Astrocyte of the cerebellum (primary cell): ENCODE data around the gene XRCC5.

ENCODE experiments used
- DNase-seq: peaks from one replicate; pipeline ENCODE4 v3.0.0-alpha.2; 2011; ENCODE audit warnings: low read depth
- H3K4me3 ChIP-seq: 2 replicates; pipeline ENCODE4 v1.5.1; 2011; ENCODE audit warnings: mild to moderate bottlenecking, low read depth, low read length, moderate library complexity
- in situ Hi-C: cut with HindIII; loops from 2 replicates; pipeline ENCODE4 v1.10.0; 2017; ENCODE audit warnings: low sequenced_read_pairs
- TF ChIP-seq, protein P1 (sequence below): IDR thresholded peaks from 2 replicates; pipeline ENCODE4 v1.5.1; 2012; ENCODE audit warnings: low read length, low read depth, moderate library complexity, mild to moderate bottlenecking; ENCODE audit errors: missing control alignments

Gene XRCC5

DNA sequence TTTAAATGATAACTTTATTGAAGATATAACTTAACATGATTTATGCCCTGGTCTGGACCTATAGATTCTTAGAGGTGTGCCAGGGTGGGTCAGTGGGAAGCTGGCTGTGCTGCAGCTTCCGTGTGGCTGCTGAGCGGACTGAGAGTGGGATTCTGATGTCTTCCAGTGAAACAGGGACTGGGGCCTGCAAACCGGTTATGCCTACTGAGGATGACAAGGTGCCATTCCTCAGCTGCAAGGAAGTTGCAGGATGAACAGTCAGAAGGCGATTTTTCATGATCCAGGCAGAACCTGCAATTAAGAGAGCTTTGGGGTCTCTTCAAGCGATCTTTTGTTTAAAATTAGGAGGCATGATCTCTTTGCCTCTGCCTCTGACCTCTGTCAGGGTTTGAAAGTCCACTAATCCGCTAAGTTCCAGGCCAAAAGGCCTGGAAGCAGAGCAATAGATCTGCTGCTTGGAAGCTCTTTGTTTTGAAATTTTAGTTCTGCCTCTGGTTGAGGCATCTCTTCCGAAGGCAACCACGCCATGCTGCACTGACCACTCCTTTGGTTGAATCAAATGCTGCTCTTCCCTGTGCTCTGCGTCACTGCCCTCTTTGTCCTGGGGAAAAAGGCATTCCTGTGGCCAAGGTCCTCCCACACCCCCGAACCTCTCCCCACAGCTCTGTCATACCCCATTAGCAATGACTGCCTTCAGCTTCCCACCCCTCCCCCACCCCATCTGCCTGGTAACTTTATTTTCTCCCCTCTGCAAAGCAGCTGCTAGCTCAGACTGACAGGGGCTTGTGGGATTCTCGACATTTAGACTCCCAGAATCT, 25.5 kb upstream of the XRCC5 start:
- TF ChIP-seq, protein P1, sequence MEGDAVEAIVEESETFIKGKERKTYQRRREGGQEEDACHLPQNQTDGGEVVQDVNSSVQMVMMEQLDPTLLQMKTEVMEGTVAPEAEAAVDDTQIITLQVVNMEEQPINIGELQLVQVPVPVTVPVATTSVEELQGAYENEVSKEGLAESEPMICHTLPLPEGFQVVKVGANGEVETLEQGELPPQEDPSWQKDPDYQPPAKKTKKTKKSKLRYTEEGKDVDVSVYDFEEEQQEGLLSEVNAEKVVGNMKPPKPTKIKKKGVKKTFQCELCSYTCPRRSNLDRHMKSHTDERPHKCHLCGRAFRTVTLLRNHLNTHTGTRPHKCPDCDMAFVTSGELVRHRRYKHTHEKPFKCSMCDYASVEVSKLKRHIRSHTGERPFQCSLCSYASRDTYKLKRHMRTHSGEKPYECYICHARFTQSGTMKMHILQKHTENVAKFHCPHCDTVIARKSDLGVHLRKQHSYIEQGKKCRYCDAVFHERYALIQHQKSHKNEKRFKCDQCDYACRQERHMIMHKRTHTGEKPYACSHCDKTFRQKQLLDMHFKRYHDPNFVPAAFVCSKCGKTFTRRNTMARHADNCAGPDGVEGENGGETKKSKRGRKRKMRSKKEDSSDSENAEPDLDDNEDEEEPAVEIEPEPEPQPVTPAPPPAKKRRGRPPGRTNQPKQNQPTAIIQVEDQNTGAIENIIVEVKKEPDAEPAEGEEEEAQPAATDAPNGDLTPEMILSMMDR = no peak
- in situ Hi-C loops = no loop called here
- H3K4me3 ChIP-seq = no peak overlapping the region
- peak; percentile 81 for DNase-seq

DNA sequence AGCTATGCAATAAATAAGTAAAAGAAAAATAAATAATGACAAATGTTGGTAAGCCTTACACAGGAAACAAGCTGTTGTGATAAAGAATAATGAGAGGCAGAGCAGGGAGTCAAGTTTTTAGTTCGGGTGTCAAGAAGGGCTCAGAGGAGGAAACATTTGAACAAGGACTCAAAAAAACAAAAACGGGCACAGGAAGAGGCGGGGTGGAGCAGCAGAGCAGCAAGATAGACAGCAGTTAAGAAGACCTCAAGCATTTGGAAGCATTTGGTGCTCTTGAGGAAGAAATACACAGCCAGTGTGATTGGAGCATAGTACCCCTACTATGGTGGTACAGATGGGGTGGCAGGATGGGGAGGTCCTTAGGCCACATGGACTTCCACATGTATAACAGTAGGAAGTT, 24.6 kb upstream of the XRCC5 start:
- TF ChIP-seq, protein P1 = no peak
- DNase-seq = no peak
- in situ Hi-C loops = no loop called here
- no peak overlapping the region for H3K4me3 ChIP-seq

DNA sequence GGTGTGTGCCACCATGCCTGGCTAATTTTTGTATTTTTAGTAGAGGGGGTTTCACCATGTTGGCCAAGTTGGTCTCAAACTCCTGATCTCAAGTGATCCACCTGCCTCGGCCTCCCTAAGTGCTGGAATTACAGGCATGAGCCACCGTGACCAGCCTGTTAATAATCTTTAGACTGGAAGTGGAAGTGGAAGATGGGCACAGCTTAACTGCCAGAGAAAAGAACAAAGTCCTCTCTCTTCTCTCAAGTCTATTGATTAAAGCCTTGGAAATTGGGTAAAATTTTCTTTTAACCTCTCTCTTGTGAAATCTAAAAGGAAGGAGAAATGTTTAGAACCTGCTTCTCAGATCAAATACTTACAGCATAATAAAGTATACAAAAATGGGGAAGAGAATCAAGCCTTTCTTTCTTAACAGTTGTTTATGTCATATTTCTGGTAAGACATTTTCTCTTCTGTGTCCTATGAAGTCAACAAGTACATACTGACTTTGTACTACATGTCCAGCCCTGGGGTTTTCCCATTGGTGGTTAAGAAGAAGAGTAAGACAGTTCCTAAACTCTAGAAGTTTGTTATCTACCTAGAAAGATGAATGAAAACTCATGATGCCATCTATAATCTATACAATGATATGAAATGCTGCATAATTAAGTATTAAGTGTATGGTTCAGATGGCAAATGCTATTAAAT, 22.8 kb upstream of the XRCC5 start:
- TF ChIP-seq, protein P1 = no peak
- no peak for DNase-seq
- in situ Hi-C loops = no loop called here
- H3K4me3 ChIP-seq = no peak overlapping the region

GRCh38 chr2:216090369-216090786, 18.8 kb upstream of the XRCC5 start:
- TF ChIP-seq, protein P1 = no peak
- DNase-seq = no peak
- in situ Hi-C loops = no loop called here
- H3K4me3 ChIP-seq = no peak overlapping the region

GRCh38 chr2:216092646-216093045, 16.5 kb upstream of the XRCC5 start:
- DNase-seq = no peak
- in situ Hi-C loops = no loop called here
- TF ChIP-seq, protein P1 = no peak
- no peak overlapping the region for H3K4me3 ChIP-seq

DNA sequence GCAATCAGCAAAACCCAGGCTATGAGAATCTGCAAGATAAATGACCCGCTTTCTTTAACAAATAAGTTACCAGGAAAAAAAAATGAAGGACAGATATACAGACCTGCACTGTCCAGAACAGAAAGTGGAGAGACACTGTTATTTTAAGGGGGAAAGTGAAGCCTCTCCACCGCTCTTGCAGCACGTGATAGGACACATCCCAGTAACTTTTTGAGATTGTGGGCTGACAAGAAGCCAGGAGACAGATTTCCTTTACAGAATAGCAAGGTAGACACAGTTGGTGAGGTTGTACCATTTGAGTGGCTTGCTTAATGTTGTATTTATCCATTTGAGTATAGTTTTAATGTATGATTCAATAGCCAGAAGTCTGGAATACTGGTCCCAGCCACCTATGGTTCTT, 14.4 kb upstream of the XRCC5 start:
- in situ Hi-C loops = no loop called here
- no peak overlapping the region for H3K4me3 ChIP-seq
- DNase-seq = no peak
- TF ChIP-seq, protein P1 = no peak
